HepG2 (cell line): ENCODE results near the gene P3H4. TPM values are rescaled to one million over a fixed set of nuclear protein-coding genes. Genes with fewer than 3 reads are reported as not detected.

Experiments used
- ARID4A ChIP-seq: sonication (generic); formaldehyde crosslinking; IDR thresholded peaks from 2 replicates; pipeline ENCODE4 v1.5.0; 2020; ENCODE audit warnings: mild to moderate bottlenecking, missing genetic modification reagents, borderline replicate concordance
- ERF ChIP-seq: IDR thresholded peaks from 2 replicates; pipeline ENCODE4 v1.6.1; 2018; ENCODE audit warnings: missing biosample characterization, missing genetic modification reagents
- GABPB1 ChIP-seq: IDR thresholded peaks from 2 replicates; pipeline ENCODE4 v1.6.1; 2016; ENCODE audit warnings: mild to moderate bottlenecking, missing genetic modification reagents, moderate library complexity, missing compliant biosample characterization
- KAT7 ChIP-seq: IDR thresholded peaks from 2 replicates; pipeline ENCODE4 v1.6.1; 2018; ENCODE audit warnings: borderline replicate concordance, missing compliant biosample characterization
- MAFG ChIP-seq: sonication (generic); formaldehyde crosslinking; IDR thresholded peaks from 2 replicates; pipeline ENCODE4 v1.5.1; 2020; ENCODE audit warnings: mild to moderate bottlenecking, missing genetic modification reagents
- RFX5 ChIP-seq: IDR thresholded peaks from 2 replicates; pipeline ENCODE4 v1.6.1; 2011; ENCODE audit warnings: low read depth, low read length, improper control_type of control experiment
- SIN3A ChIP-seq: IDR thresholded peaks from 2 replicates; pipeline ENCODE4 v1.6.1; 2011; ENCODE audit warnings: low read depth, mild to moderate bottlenecking, control low read depth, low read length, borderline replicate concordance
- SNAPC5 ChIP-seq: sonication (generic); formaldehyde crosslinking; IDR thresholded peaks from 2 replicates; pipeline ENCODE4 v1.8.1; 2023; ENCODE audit warnings: mild to moderate bottlenecking, missing genetic modification reagents, borderline replicate concordance
- SP4 ChIP-seq: sonication (generic); formaldehyde crosslinking; IDR thresholded peaks from 2 replicates; pipeline ENCODE4 v1.8.1; 2023; ENCODE audit warnings: mild to moderate bottlenecking, missing genetic modification reagents
- ZBTB2 ChIP-seq: sonication (generic); formaldehyde crosslinking; IDR thresholded peaks from 2 replicates; pipeline ENCODE4 v1.8.0; 2022; ENCODE audit warnings: low read depth, missing genetic modification reagents
- ZBTB38 ChIP-seq: sonication (generic); formaldehyde crosslinking; IDR thresholded peaks from 2 replicates; pipeline ENCODE4 v1.5.1; 2020; ENCODE audit warnings: mild to moderate bottlenecking, missing genetic modification reagents
- ZNF570 ChIP-seq: sonication (generic); formaldehyde crosslinking; IDR thresholded peaks from 2 replicates; pipeline ENCODE4 v1.4.0; 2020; ENCODE audit warnings: mild to moderate bottlenecking, missing genetic modification reagents, borderline replicate concordance
- ZNF598 ChIP-seq: sonication (generic); formaldehyde crosslinking; IDR thresholded peaks from 2 replicates; pipeline ENCODE4 v1.5.1; 2020; ENCODE audit warnings: mild to moderate bottlenecking, missing genetic modification reagents, borderline replicate concordance
- ZNF816 ChIP-seq: sonication (generic); formaldehyde crosslinking; IDR thresholded peaks from 2 replicates; pipeline ENCODE4 v1.8.0; 2022; ENCODE audit warnings: missing genetic modification reagents, mild to moderate bottlenecking, borderline replicate concordance
- polyA plus RNA-seq, 8 experiments: library from polyadenylated mRNA; depleted of rRNA in 3 of 8; stranded (reverse) in 7 of 8; unstranded in 1 of 8; fragments of >200 nt; fragmentation: Illumina TruSeq in 4 of 8; extraction: Trizol in 4 of 8; gene quantifications; 2 replicates each; pipeline versions ENCODE4 v1.2.1 to v1.2.3, GENCODE V29; 2011 to 2016; ENCODE audit warnings: low read depth in 4 of 8, missing spikeins in 1 of 8, mixed read lengths in 1 of 8; ENCODE audit not compliant: insufficient read depth in 1 of 8
- total RNA-seq, 5 experiments: library from RNA; depleted of rRNA; stranded (reverse); fragments of >200 nt; fragmentation: Illumina TruSeq; extraction: Trizol; gene quantifications; 2 replicates each; pipeline ENCODE4 v1.2.3, GENCODE V29; 2016; ENCODE audit warnings: low read depth in 1 of 5

Gene P3H4
- total and polyA plus RNA-seq, 2 of the 13 experiments (the other 11 are each of a cell fraction or from before 2014, with no cell fraction given) = 37.1 to 50.6 TPM

- TF ChIP-seq ZNF598 (CRISPR knock-in tag) = no peak
- no peak for TF ChIP-seq RFX5
- peak; percentile 20; the same call in 1 of the 2 replicates for TF ChIP-seq SP4
- TF ChIP-seq ARID4A (CRISPR knock-in tag) = peak; percentile 78; the same call in 1 of the 2 replicates
- TF ChIP-seq ZBTB38 (CRISPR knock-in tag) = peak; percentile 38; the same call in 1 of the 2 replicates
- TF ChIP-seq SNAPC5 = no peak
- no peak for TF ChIP-seq ZNF570 (CRISPR knock-in tag)
- no peak for TF ChIP-seq ZBTB2 (CRISPR knock-in tag)
- TF ChIP-seq ERF (CRISPR knock-in tag) = 0 out of 2 replicates have a peak, but pooled peaks have one; percentile 22
- TF ChIP-seq ZNF816 (CRISPR knock-in tag) = 0 out of 2 replicates have a peak, but pooled peaks have one; percentile 39
- peak; percentile 48; the same call in 1 of the 2 replicates for TF ChIP-seq KAT7
- no peak for TF ChIP-seq MAFG
- peak; percentile 17; the same call in 1 of the 2 replicates for TF ChIP-seq GABPB1
- TF ChIP-seq SIN3A = 0 out of 2 replicates have a peak, but pooled peaks have one; percentile 46
Measured at GRCh38 chr17:41835800-41836549, 24.2 kb upstream of the P3H4 start, which contains the start of gene NT5C3B (continued).
